Kidney (tissue), 14 donors: Measurements from ENCODE around the gene AOX1. TPM values are rescaled to one million over a fixed set of nuclear protein-coding genes. Genes with fewer than 3 reads are reported as not detected.
"Not testable (repeated sequence)": the region's sequence is repeated elsewhere in the genome, so short reads cannot be mapped to it uniquely, and the experiment has no call there.

Experiments
- DNase-seq, 5 donors: peaks; one replicate each; pipeline ENCODE4 v3.0.0-alpha.2; 2013 to 2020
- FAIRE-seq: peaks from 2 replicates; lab custom pipeline; 2012; peaks lifted over from hg19 to GRCh38; lab: Jason Lieb, UNC
- H3K27ac ChIP-seq, 2 donors: one replicate each; pipeline ENCODE4 v1.7.0; 2013; ENCODE audit warnings: low read depth in 2 of 2, low read length in 2 of 2, inconsistent platforms in 1 of 2
- H3K27me3 ChIP-seq: one replicate; pipeline ENCODE4 v1.7.1; 2013; ENCODE audit warnings: low read length, inconsistent platforms; ENCODE audit not compliant: control insufficient read depth, insufficient read depth
- H3K36me3 ChIP-seq, 3 donors: one replicate each; pipeline versions ENCODE4 v1.7.0 to v1.7.1; 2013; ENCODE audit warnings: low read length in 3 of 3, control low read depth in 1 of 3, inconsistent platforms in 1 of 3; ENCODE audit not compliant: insufficient read depth in 3 of 3, control insufficient read depth in 2 of 3
- H3K4me1 ChIP-seq, 3 donors: one replicate each; pipeline versions ENCODE4 v1.7.0 to v1.7.1; 2013; ENCODE audit warnings: low read length in 3 of 3, inconsistent platforms in 1 of 3, low read depth in 1 of 3; ENCODE audit not compliant: control insufficient read depth in 2 of 3, insufficient read depth in 2 of 3
- H3K4me3 ChIP-seq, 3 donors: one replicate each; pipeline versions ENCODE4 v1.7.0 to v1.8.1; 2013; ENCODE audit warnings: low read length in 3 of 3, control low read depth in 1 of 3, inconsistent platforms in 1 of 3
- H3K9ac ChIP-seq, 3 donors: one replicate each; pipeline versions ENCODE4 v1.7.0 to v1.7.1; 2013; ENCODE audit warnings: low read length in 3 of 3, control low read depth in 1 of 3, inconsistent platforms in 1 of 3
- H3K9me3 ChIP-seq, 3 donors: one replicate each; pipeline versions ENCODE4 v1.7.0 to v1.7.1; 2013; ENCODE audit warnings: low read length in 3 of 3, control low read depth in 1 of 3, inconsistent platforms in 1 of 3; ENCODE audit not compliant: control insufficient read depth in 2 of 3, insufficient read depth in 1 of 3
- CTCF ChIP-seq: IDR thresholded peaks from 3 replicates; pipeline ENCODE4 v1.5.1; 2012; ENCODE audit warnings: mild to moderate bottlenecking, moderate library complexity, borderline replicate concordance; ENCODE audit not compliant: insufficient read depth; ENCODE audit errors: extremely low read depth
- intact Hi-C: fragments of 100-400 bp; cut with DNase I; formaldehyde crosslinking; loops from one replicate; pipeline ENCODE4 v1.11.1; 2022
- polyA plus RNA-seq: library from polyadenylated mRNA; stranded (reverse); fragments of 350-450 nt; fragmentation: Illumina TruSeq; extraction: RNeasy Lipid Tissue Mini Kit (QIAGEN cat#74804); gene quantifications from one replicate; pipeline ENCODE4 v1.2.3, GENCODE V29; 2014; ENCODE audit warnings: low read depth, low replicate concordance; ENCODE audit not compliant: insufficient read depth
- total RNA-seq: library from RNA; stranded (reverse); fragmentation: NEBNext Ultra II Directional; extraction: Animal tissue kit (Norgen Biotek cat#: 25700); gene quantifications from one replicate; pipeline ENCODE4 v1.2.1, GENCODE V29; 2021
- donor health status: control.
- donor health status: control.
- donor health status: control.
- donor health status: control.
- donor health status: control.
- donor health status: DM: yes; HTN: yes; CAD: no.
- donor health status: Normal renal cell carcinoma (clear cell type).

AOX1 gene
- total and polyA plus RNA-seq, 2 donors from 2014 or later, result 38.6 to 43.7 TPM

GRCh38 chr2:200708943-200709342, 123.1 kb downstream of the AOX1 start:
- no peak for FAIRE-seq
- intact Hi-C loops, result loop anchor here (10.0 kb wide), 1 partner anchor 134 kb away; no protein-coding TSS in a partner anchor

GRCh38 chr2:200713003-200713703, 127.3 kb downstream of the AOX1 start:
- peak; percentile 92 for FAIRE-seq
- H3K4me3 ChIP-seq, result peak overlapping the region; percentile 62 to 70 (median 67)

More at GRCh38 chr2:200708943-200709342, 123.1 kb downstream of the AOX1 start:
- Histone ChIP-seq H3K4me3 (no peak overlapping the region), H3K27ac (no peak overlapping the region), H3K9me3 (no peaks in the 10 kb centered on the region), H3K9ac (no peak overlapping the region), H3K36me3 (no peaks in the 10 kb centered on the region), H3K27me3 (no peaks in the 10 kb centered on the region), H3K4me1 (no peaks in the 10 kb centered on the region)
- no peak for TF ChIP-seq CTCF
- no peak for DNase-seq

GRCh38 chr2:200713704-200714064, 127.9 kb downstream of the AOX1 start:
- intact Hi-C loops, result no loop called here
- TF ChIP-seq CTCF, result no peak
- H3K9ac ChIP-seq, result peak overlapping the region in 1 of 3 donors; percentile 37
- H3K4me1 ChIP-seq, result no peaks in the 10 kb centered on the region
- H3K36me3 ChIP-seq, result no peaks in the 10 kb centered on the region
- DNase-seq (peak in 2 of 5 donors; percentile 47 to 58), FAIRE-seq (no peak)
- no peak overlapping the region for H3K4me3 ChIP-seq
- no peak overlapping the region for H3K27ac ChIP-seq
- no peaks in the 10 kb centered on the region for H3K9me3 ChIP-seq
- H3K27me3 ChIP-seq, result no peaks in the 10 kb centered on the region

More at GRCh38 chr2:200713003-200713703, 127.3 kb downstream of the AOX1 start:
- peak; percentile 84 for TF ChIP-seq CTCF
- DNase-seq, result peak; percentile 86 to 96 (median 92)
- H3K27me3 ChIP-seq, result no peaks in the 10 kb centered on the region
- intact Hi-C loops, result no loop called here
- H3K36me3 ChIP-seq, result no peaks in the 10 kb centered on the region
- H3K27ac ChIP-seq, result no peak overlapping the region
- no peaks in the 10 kb centered on the region for H3K9me3 ChIP-seq
- H3K4me1 ChIP-seq, result no peaks in the 10 kb centered on the region
- H3K9ac ChIP-seq, result peak overlapping the region in 2 of 3 donors; percentile 37 to 64

- FAIRE-seq, intact Hi-C loops, H3K27ac ChIP-seq, H3K4me3 ChIP-seq, H3K27me3 ChIP-seq, H3K36me3 ChIP-seq, DNase-seq, H3K9me3 ChIP-seq, H3K9ac ChIP-seq, H3K4me1 ChIP-seq: not testable (repeated sequence)
Observed at GRCh38 chr2:200715014-200715413, 129.2 kb downstream of the AOX1 start.
